ACHN (cell line): ENCODE measurements around the gene SLC43A3.

Experiments
- DNase-seq: peaks from one replicate; pipeline ENCODE4 v3.0.0-alpha.2; 2015
- in situ Hi-C: cut with HindIII; loops from 2 replicates; pipeline ENCODE4 v1.10.0; 2017; ENCODE audit warnings: low sequenced_read_pairs, low pct_ligation_motif_present, low pct_unique_long_range_greater_than_20kb

Gene SLC43A3

DNA sequence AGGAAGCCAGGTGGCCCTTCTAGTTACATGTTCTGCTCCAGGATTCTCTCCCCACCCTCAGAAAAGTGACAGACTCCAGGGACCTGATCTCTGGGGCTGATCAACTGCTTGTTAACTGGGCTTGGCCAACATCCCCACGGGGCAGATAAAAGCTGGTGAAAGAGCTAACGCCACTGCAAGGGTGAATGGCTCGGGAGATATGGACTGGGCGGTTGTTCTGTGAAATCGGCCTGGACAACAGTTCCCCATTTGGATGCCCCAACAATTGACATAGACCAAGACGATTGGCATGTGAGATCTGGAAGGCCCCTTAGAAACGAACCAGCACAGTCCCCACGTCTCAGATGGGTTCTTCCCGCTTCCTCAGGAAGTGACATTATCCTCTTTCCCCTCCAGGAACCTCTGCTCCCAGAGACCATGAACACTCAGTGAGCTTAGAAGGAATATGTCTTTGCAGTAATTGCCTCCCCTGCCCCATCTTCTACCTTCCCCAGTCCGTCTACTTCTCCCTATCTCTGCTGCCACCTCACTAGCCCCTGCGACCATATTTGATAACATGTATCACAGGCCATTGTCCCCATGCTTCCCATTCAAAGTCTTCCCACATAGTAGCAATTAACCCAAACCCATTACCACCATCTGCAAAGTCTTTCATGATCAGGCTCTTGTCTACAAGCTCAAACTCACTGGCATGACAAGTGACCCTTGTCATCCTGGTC, 30.9 kb downstream of the SLC43A3 start:
- in situ Hi-C loops: no loop called here

DNA sequence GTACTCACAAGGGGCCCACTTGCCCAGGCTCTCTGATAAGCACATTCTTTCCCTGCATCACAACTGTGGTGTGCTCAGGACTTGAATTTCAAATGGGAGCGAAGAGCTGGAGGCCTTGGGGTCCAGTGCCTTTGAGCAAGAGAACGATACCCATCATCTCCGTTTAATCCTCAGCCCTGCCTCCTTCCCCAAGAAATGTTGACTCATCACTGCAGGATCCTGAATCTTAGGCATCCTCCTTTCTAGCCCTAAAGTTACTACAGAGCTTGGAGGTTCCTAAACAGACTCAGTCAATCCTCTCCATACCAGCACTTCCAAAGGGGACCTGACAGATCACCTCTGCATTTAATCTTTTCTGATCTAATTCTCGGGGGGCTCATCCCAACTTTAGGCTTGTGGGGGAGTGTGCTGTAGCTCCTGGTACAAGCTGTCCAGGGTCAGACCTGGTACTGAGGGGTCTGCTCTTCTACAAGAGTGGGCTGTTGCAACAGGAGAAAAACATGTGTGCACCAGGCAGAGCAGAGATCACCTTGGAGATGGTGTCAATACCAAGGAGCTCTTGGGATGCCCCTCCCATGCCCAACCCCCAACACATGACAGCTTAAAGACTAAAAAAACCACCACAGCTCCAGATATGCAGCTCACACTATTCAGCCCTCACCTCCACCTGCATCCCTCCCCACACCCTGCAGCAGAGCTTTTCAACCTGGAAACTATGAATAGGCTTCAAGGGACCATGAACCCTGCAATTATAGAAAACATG, 32.5 kb downstream of the SLC43A3 start:
- in situ Hi-C loops: no loop called here
- DNase-seq: no peak

More for the DNA sequence above, 30.9 kb downstream of the SLC43A3 start:
- no peak for DNase-seq

DNA sequence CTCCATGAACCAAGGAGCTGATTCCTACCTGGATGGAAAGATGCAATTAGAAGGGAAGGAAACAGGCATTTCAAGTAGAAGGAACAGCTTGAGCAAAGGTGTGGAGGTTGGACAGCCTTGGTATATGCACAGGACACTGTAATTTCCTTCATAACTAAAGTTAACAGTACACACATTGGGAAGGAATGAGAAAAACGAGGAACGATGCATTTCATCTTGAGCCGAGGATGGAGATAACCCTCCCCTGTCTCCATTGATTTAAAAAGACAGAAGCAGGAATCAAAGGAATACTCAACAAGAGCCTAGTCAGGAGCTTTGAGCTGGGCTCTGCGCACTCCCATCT, 34.2 kb downstream of the SLC43A3 start:
- no peak for DNase-seq
- in situ Hi-C loops: no loop called here

DNA sequence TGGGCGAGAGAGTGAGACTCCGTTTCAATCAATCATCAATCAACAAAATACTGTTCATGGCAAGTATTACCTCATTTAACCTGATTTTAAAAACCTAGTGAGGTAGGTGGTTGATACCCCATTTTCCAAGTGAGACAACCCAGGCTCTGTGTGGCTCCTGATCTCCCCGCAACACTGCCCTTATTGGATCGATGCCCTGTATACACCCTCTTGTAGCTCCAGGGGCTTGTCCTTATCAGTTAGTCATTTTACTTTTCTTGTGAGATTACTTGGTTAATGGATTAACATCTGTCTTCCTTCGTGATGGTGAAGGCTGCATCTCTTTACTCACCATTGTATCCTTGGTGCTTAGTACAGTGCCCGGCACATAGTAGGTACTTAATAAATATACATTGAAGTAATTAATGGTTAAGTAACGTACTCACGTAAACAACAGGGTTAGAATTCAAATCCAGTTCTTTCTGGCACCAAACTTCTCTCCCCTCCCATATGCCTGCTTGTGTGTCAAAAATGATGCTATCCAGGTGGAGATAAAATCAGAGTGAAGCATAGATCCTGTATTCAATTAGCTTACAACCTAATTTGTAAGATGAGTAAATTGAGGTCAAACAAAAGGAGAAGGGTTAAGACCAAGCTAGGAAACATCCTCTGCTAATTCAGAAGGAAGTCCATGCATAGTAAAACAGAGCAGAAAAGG, 34.7 kb downstream of the SLC43A3 start:
- DNase-seq: no peak
- in situ Hi-C loops: no loop called here

DNA sequence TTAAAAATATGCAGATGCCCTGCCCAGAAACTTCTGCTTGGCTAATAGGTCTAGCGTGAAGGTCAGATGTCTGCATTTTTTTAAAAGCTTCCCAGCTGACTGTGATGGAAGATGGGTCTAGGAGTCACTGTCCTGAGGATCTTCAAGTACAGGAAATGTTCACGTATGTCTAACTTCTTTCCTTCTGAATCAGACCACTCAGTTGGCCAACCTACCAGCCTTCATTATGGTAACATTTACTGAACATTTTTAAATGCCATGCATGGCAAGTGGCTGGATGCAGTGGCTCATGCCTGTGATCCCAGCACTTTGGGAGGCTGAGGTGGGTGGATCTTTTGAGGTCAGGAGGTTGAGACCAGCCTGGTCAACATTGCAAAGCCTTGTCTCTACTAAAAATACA, 35.4 kb downstream of the SLC43A3 start:
- in situ Hi-C loops: no loop called here
- DNase-seq: no peak

DNA sequence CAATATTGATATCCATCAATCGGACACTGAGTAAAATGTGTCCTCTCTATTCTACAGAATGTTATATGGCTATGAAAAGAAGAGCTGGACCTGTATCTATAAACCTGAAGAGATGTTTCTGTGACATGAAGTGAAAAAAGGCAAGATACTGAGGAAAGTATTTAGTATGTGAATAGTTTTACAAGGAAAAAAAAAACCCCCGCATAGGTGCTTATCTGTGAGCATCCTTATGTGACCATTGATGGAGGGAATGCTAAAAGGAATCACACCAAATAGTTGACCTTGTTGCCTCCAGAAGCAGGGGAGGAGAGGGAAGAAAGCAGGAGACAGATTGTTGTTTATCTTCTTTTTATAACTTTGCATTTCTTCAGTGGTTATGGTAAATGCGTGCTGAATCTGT, 35.8 kb downstream of the SLC43A3 start:
- DNase-seq: no peak
- in situ Hi-C loops: no loop called here

DNA sequence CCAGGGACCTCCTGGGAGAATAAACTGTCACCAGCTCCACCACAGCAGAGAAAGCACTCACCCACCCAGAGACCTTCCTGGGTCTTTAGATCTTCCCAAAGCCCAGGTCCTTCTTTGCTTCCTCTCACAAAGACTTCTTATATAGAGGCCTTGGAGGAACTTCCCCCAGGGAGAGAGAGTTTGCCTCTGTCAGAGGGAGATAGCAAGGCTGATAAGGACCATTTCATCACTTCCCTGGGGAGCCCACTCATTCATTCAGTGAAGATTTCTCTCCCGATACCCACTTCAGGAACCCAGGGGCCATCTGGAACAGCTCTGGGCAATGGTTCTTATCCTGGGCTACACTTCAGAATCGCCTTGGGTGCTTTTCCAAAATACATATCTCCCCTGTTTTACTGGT, 36.4 kb downstream of the SLC43A3 start, which contains the start of gene PRG2:
TSS of gene PRG2 (minus strand) at position 116 of the 400 bp plus-strand sequence. CDS start 706 bp downstream, outside the sequence.
- in situ Hi-C loops: no loop called here
- DNase-seq: no peak

DNA sequence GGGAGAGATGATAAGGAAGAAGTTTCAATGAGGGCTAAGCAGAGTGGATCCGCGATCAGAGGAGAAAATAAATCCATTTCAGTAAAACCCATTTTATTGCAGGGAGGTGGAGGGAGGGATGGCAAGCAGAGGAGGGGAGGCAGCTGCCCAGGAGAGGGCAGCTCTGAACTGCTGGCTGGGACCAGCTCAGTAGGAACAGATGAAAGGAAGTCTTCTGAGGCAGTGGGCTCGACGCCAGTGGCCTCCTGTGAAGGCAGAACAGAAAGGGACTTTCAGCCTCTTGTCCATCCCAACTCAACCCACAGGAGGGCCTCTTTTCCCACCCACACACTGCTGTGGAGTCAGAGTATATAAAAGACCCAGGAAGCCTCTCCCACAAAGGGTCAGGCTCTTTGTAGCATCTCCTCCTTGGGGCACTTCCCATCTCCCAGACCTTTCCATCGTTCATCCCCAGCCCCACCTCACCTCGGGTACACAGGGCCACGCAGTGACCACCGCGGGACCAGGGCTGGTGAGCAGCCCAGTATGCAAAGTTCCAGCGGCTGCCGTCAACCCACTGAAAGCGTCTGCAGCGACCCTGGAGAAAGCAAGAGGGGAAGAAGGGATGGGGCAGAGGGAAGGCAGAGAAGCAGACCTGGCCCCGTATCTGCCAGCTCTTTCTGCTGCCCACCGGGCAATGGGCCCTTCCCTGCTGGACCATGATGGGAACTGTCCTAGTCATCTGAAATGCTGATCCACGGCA, 39.5 kb downstream of the SLC43A3 start:
- in situ Hi-C loops: no loop called here
- no peak for DNase-seq

DNA sequence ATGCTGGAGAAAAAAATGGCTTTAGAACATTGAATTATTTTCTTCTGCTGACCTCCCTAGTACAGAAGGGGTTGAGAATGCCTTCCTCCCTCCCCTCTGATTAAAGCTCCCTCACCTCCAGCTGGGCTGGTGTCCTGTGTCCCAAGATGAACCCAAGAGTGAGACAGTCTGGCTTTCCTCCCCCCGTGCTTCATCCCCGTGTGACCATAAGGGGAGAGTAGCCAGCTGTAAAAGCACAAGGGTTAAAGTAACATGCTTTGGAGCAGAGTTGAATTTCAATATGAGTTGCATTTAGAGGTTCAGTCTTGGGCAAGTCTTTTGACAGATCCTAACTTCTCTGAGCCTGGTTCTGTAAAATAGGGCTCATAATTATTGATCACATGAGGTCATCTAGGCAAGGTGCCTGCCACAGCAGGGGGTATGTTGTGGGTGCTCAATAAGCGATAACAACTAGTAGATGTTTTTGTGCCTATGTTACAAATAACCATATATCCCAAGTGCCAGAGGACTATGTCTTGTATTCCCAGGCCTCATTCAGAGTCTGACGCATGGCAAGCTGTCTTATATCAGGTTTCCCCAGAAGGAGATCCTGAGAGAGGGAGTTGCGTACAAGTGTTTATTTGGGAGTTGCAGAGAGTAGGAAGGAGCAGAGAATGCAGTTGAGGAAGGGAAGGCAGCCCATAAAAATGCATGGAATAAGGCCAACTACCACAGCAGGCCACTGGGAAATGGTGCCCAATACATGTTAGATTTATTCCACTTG, 40.6 kb downstream of the SLC43A3 start:
- no peak for DNase-seq
- in situ Hi-C loops: no loop called here

DNA sequence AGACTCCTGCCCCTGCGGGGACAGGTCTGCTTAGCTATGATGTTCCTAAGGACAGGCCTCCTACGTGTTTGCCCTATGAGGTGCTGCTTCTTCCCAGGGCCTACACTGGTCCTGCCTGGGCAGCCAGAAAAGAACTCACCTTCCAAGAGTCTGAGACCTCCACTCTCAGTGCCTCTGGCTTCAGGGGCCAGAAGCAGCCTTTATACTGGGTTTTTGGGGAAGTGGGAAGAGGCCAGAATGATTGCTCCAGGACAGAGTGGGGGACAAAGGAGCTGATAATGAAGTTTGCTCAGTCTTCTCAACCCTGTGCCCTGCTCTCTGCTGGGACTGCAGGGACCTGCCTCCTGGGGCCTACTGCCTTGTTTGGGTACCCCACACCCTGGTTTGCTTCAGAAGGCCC, 45.9 kb downstream of the SLC43A3 start, which contains the start of gene PRG3:
TSS of gene PRG3 (minus strand) at position 176 of the 400 bp plus-strand sequence. CDS start 442 bp downstream, outside the sequence.
- DNase-seq: no peak
- in situ Hi-C loops: no loop called here

DNA sequence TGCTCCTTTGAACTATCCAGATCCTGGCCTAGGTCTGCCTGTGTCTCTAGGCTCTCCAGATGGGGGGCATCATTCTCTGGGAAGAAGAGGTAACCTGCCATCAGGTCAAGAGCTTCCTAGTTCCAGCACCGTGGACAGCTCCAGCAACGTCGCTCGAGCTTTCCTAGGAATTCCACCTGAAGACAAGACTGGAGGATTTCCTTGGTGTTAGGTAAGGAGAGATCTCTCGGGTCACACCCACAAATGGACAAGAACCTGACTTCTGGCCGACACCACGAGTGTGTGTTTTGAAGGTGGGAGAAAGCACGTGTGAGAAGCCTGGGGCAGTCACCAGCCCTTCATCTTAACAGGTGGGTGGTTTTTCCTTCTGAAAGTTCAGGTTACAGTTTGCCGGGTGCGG, 47.2 kb downstream of the SLC43A3 start:
- in situ Hi-C loops: no loop called here
- peak; percentile 35 for DNase-seq

DNA sequence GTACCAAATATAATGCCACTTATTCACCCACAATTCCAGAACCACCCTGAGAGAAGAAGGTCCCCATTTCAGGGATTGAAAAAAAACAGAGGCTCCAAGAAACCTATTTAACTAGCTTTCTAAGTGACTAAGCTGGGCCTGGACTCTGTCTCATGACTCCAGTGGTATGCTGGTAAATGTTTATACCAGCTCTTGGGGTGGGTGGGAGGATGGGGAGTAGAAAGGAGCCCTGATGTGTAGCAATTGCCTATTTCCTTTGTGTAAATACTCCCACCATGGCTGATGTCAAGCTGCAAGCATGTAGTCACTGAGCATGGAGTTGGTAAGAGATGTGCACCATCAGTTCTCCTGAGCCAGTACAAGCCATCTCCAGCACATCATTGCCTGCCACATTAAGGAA, 48.7 kb downstream of the SLC43A3 start:
- DNase-seq: no peak
- in situ Hi-C loops: no loop called here

DNA sequence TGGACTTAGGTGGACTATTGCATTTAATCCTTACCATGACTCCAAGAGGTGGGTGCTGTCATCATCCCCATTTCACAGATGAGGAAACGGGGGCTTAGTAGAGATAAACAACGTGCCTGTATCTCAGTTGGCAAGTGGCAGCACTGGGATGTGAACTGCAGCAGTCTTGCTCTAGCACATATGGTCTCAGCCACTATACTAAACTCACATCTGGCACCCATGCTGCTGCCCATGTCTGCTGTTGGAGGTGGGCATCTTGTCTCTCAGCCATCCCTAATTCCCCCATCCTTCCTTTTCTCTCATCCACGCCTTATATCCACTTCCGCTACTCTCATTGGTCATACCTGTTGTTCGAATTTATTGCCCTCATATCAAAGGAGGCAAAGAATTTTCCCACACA, 49.8 kb downstream of the SLC43A3 start:
- no peak for DNase-seq
- in situ Hi-C loops: no loop called here

DNA sequence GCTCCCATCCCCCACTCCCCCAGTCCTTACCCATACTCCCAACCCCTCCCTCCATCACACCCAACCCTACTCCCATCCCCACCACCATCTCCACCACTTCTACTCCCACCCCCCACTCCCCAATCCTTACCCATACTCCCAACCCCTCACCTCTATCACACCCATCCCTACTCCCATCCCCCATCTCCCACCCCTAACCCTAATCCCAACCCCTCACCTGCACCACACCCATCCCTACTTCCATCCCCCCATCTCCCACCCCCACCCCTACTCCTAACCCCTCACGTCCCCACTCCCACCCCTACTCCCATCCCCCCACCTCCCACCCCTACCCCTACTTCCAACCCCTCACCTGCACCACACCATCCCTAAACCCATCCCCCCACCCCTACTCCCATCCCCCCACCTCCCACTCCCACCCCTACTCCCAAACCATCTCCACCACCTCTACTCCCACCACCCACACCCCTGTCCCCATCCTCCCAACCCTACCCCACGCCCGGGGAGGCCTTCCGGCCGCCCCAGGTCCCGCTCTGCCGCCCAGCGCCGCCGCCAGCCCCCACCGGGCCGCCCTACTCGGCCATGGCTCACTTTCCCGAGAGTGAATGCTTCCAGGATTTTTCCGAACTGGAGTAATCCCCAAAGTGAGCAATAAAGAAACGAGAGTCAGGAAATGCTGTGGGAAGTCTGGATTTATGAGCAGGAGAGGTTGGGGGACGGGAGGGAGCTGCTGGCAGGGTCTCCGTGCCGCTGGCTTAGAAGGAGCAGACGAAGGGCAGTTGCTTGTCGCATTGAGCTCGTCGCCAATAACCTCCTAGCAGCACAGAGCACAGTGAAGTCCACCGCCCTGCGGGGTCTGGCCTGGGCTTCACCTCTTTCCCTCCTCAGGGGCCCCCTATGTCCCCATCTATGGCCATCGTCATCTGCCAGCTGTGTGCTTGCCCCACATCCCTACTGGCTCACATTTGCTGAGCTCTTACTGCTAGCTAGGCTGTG, 50.5 kb downstream of the SLC43A3 start:
- in situ Hi-C loops: no loop called here

DNA sequence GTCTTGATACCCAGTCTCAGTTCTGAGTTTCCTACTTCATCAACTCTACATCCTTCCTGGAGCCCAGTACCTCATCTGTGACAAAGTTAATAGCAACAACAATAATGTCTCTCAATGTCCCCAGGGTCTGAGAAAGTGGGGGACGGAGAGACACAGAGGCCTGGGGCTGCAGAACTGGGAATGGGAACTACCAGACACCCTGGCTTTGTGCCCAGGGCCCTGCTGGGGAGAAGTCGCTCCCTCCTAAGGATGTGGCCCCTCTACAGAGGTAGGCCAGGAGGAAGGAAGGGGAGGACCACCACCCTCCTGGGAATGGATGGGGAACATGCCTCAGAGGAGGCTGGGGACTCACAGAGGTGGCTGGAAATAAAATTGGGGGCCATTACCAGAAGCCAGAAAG, 51.4 kb downstream of the SLC43A3 start:
- no peak for DNase-seq
- in situ Hi-C loops: no loop called here

More for the DNA sequence above, 50.5 kb downstream of the SLC43A3 start:
- DNase-seq: no peak

DNA sequence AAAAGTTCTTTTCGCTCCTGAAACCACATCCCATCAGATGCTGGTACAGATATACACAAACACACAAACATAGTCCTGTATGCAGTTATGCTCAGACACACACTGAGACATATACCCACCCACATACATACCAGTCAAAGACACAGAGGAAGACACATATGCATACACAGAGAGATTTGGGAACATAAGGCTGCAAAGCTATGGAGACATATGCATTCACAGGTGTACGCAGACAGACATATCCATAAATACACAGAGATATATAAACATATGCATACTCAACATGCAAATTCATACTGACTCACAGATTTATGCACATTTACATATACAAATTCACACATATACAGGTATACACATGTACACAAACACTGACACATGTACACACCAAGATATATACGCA, 52.0 kb downstream of the SLC43A3 start:
- no peak for DNase-seq
- in situ Hi-C loops: no loop called here

DNA sequence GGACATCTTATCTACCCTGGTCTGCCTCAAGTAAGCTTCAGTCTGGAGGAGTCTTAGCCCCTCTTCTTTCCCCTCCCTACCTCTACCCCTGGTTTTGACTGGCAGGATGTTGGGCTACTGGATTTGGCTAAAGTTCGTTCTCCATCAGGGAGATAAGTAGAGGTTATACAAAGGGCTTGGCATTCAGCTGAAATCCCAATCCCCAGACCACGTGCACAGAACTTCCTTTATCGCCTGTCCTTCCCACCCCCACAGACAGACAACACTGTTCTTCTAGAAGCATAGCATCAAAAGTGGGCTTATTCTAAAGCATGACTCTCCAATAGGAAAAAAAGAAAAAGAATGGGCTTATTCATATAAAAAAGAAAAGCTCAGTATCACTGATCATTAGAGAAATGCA, 53.8 kb downstream of the SLC43A3 start:
- DNase-seq: no peak
- in situ Hi-C loops: no loop called here
